HUES64 (cell line): ENCODE results near the gene GCSAM.

Source experiments
- H3K27ac ChIP-seq: 2 replicates; pipeline ENCODE4 v1.7.0; 2013; ENCODE audit warnings: low read depth, low read length, inconsistent platforms
- H3K27me3 ChIP-seq: 2 replicates; pipeline ENCODE4 v1.6.1; 2013; ENCODE audit warnings: mild to moderate bottlenecking, low read length; ENCODE audit not compliant: insufficient read depth
- H3K36me3 ChIP-seq: 2 replicates; pipeline ENCODE4 v1.6.1; 2013; ENCODE audit warnings: mild to moderate bottlenecking, low read length; ENCODE audit not compliant: insufficient read depth
- H3K4me1 ChIP-seq: 2 replicates; pipeline ENCODE4 v1.6.1; 2013; ENCODE audit warnings: mild to moderate bottlenecking, low read length, moderate library complexity; ENCODE audit not compliant: insufficient read depth
- H3K4me3 ChIP-seq: 2 replicates; pipeline ENCODE4 v1.5.1; 2013; ENCODE audit warnings: mild to moderate bottlenecking, low read length, moderate library complexity
- H3K9ac ChIP-seq: 2 replicates; pipeline ENCODE4 v1.6.1; 2013; ENCODE audit warnings: mild to moderate bottlenecking, low read depth, low read length
- H3K9me3 ChIP-seq: 2 replicates; pipeline ENCODE4 v1.6.1; 2013; ENCODE audit warnings: low read depth, low read length; ENCODE audit not compliant: insufficient read depth
- WGBS: fragments of 150-250, 120-280 bp; methylation state at CpG from one replicate; pipeline ENCODE4 v1.1.7; 2013; ENCODE audit warnings: missing lambda C conversion rate; 5-methylcytosine and 5-hydroxymethylcytosine counted together

GCSAM gene

DNA sequence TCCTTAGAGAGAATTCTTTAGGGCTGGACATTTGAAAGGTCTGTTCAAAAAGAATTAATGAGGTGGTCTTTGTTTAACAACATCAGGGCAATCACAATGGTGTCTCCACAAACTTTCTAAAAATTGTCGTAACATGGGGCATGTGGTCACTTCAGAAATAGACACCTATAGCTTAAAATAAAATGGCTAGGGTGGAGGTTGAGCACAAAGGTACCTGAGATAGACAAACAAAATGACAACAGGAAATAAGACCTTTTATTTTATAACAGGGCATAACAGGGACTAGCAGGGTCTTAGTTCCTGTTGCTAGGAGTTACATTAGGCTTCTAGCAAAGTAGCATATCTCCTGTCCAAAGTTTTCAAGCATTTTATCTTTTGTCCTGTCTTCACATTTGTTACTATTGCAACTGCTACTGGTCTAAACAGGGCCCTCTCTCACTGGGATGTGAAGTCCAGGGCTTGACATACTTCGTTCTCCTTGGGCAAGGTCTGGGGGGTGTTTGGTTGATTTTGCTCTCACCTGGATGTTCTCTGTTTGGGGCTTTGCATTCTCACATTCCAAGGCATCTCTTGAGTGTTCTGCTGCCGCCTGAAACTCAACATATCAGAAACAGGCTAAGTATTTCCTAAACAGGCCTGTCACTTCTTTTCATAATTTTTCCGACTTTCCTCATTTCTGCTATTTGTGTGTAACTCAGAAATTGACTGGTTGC lies 3.0 kb downstream of the GCSAM start:
- Histone ChIP-seq H3K4me1 (peaks cover 47% of the 10 kb centered on the region), H3K27ac (peak overlapping the region; percentile 1; the same call in 1 of the 2 replicates), H3K9ac (no peak overlapping the region; the same call in 1 of the 2 replicates), H3K27me3 (no peaks in the 10 kb centered on the region), H3K36me3 (no peaks in the 10 kb centered on the region), H3K9me3 (no peaks in the 10 kb centered on the region), H3K4me3 (no peak overlapping the region)
- WGBS = 95% methylated on average over 4 of the region's 4 CpGs

- Histone ChIP-seq H3K27me3 (no peaks in the 10 kb centered on the region), H3K36me3 (no peaks in the 10 kb centered on the region), H3K27ac (peak overlapping the region; percentile 12; the same call in 1 of the 2 replicates), H3K4me3 (no peak overlapping the region), H3K9me3 (no peaks in the 10 kb centered on the region), H3K9ac (peak overlapping the region; percentile 24; the same call in 1 of the 2 replicates), H3K4me1 (peaks cover 51% of the 10 kb centered on the region)
- 76% methylated on average over 7 of the region's 7 CpGs for WGBS
Measured at GRCh38 chr3:112128843-112129727, 4.0 kb downstream of the GCSAM start.

DNA sequence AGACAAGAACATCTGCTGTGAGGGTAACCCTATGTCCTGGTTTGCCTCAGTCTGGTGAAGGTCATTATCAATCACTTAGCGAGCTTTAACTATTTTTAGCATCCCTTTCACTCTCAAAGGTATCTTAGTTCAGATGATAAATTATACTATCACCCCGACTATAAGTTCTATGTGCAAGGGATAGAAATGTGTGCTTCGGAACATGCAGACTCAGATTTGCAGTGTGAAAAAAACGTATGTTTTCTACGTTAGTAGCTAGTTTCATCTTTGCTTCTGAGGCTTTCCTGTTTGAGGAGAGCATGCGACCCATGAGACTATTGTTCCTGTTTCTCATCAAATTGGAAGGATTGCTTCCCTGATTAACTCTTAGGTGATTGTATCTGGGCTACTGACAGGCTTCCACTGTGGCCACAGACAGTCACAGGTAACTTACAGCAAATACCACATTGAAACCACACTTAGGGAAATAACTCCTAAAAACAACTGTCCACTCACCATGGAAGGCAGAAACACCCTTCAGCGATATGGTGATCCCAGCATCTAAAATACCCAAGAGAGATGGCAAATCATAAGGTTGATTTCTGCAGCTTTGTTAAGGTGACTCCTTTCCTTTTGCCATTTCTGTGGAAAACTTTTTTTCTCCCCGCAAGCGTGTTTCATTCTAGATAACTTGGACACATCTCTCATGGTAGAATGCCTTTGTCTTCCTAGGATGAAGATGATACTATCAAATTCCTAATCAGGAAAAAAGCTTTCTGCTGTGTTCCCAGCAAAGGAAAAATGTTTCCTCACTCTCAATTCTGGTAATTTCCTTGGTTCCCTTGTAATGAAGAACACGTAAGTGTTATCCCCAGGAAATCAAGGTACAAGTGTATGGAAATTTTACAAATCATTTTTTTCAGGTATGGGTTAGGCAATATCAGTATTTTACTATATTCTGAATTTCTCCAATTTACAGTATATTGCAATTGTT lies 5.2 kb downstream of the GCSAM start:
- Histone ChIP-seq H3K4me3 (no peak overlapping the region), H3K4me1 (peaks cover 51% of the 10 kb centered on the region), H3K36me3 (no peaks in the 10 kb centered on the region), H3K27ac (peak overlapping the region; percentile 3; the same call in 1 of the 2 replicates), H3K27me3 (no peaks in the 10 kb centered on the region), H3K9me3 (no peaks in the 10 kb centered on the region), H3K9ac (peak overlapping the region; percentile 22; the same call in 1 of the 2 replicates)
- WGBS = 91% methylated on average over 9 of the region's 10 CpGs

- H3K9ac ChIP-seq = peak overlapping the region; percentile 22; the same call in 1 of the 2 replicates
- peak overlapping the region; percentile 76 for H3K27ac ChIP-seq
- no peaks in the 10 kb centered on the region for H3K27me3 ChIP-seq
- H3K4me3 ChIP-seq = no peak overlapping the region
- no peaks in the 10 kb centered on the region for H3K9me3 ChIP-seq
- H3K36me3 ChIP-seq = no peaks in the 10 kb centered on the region
- peaks cover 51% of the 10 kb centered on the region for H3K4me1 ChIP-seq
- 43% methylated on average over 1 of the region's 1 CpG for WGBS
Measured at GRCh38 chr3:112126511-112126911, 6.5 kb downstream of the GCSAM start.

DNA sequence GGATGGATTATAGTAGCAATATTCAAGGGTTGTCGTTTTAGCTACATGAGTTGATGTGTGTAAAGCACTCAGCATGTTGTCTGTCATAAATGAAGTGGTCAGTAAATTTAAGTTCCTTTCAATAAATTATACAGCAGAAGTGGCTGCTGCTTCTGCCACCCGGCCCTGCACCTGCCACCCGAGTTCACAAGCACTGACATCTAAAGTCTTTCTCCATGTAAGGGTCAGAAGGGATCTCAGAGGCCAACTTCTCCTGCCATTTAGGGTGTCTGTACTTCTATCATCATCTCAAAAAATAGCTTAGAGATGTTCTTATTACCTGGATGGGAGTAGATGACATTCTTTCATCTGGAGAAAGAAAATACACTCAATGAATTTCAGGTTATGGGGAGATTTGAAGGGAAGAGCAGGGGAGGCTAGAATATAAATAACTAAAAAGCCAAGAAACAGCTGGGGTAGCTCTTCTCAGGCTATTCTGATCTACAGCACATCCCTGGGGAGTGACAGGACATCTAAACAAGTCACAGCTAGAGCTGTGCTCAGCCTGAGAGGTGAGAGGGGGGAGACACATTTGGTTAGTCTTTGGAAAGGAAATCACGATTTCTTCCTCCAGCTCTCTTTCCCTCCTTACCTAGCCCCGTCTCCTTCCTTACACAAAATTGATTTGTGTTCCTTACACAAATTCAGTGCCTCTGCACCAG lies 8.0 kb downstream of the GCSAM start:
- H3K4me3 ChIP-seq = no peak overlapping the region
- 74% methylated on average over 5 of the region's 5 CpGs for WGBS
- no peaks in the 10 kb centered on the region for H3K27me3 ChIP-seq
- no peaks in the 10 kb centered on the region for H3K9me3 ChIP-seq
- H3K4me1 ChIP-seq = peaks cover 53% of the 10 kb centered on the region
- peak overlapping the region; percentile 15; the same call in 1 of the 2 replicates for H3K9ac ChIP-seq
- peak overlapping the region; percentile 32 for H3K27ac ChIP-seq
- H3K36me3 ChIP-seq = no peaks in the 10 kb centered on the region

DNA sequence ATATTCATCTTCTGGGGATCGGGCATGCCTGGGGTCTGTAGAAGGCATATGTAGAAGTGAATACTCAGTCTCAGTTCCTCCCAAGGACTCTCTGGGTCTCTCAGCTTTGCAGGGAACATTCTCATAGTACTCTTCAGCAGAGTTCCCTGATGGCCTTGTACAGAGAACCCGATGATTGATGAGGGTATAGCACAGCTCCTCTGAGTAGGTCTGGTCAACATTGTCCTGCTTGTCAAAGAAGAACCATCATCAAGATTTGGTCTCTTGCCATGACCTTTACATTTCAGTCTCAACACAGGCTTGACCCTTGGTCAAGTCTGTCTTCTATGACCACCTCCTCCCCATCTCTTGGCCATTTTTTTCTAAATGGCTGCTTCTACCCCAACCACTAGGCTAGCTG lies 9.5 kb downstream of the GCSAM start:
- no peak overlapping the region for H3K9ac ChIP-seq
- H3K4me3 ChIP-seq = no peak overlapping the region
- H3K9me3 ChIP-seq = no peaks in the 10 kb centered on the region
- H3K27ac ChIP-seq = no peak overlapping the region
- peaks cover 47% of the 10 kb centered on the region for H3K4me1 ChIP-seq
- WGBS = 89% methylated on average over 2 of the region's 2 CpGs
- no peaks in the 10 kb centered on the region for H3K27me3 ChIP-seq
- H3K36me3 ChIP-seq = no peaks in the 10 kb centered on the region

DNA sequence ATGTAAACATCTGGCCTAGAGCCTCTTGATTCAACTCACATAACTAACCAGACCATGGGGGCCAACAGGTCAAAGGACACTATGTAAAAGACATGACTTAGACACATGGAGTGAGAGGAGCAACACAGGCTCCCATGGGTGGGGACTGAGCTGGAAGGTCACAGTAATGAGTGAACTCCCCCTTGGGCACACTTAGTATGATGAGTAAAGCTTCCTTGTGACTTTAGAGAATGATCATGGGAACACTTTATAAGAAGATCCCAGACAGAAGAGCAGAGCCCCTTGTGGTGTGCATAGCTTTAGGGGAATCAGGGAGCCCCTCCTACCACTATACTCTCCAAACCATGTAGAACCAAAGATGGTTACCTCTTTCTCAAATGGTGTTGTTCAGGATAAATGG lies 10.2 kb downstream of the GCSAM start:
- Histone ChIP-seq H3K27ac (no peak overlapping the region), H3K4me3 (no peak overlapping the region), H3K27me3 (no peaks in the 10 kb centered on the region), H3K9ac (no peak overlapping the region), H3K4me1 (peaks cover 40% of the 10 kb centered on the region), H3K9me3 (no peaks in the 10 kb centered on the region), H3K36me3 (no peaks in the 10 kb centered on the region)

DNA sequence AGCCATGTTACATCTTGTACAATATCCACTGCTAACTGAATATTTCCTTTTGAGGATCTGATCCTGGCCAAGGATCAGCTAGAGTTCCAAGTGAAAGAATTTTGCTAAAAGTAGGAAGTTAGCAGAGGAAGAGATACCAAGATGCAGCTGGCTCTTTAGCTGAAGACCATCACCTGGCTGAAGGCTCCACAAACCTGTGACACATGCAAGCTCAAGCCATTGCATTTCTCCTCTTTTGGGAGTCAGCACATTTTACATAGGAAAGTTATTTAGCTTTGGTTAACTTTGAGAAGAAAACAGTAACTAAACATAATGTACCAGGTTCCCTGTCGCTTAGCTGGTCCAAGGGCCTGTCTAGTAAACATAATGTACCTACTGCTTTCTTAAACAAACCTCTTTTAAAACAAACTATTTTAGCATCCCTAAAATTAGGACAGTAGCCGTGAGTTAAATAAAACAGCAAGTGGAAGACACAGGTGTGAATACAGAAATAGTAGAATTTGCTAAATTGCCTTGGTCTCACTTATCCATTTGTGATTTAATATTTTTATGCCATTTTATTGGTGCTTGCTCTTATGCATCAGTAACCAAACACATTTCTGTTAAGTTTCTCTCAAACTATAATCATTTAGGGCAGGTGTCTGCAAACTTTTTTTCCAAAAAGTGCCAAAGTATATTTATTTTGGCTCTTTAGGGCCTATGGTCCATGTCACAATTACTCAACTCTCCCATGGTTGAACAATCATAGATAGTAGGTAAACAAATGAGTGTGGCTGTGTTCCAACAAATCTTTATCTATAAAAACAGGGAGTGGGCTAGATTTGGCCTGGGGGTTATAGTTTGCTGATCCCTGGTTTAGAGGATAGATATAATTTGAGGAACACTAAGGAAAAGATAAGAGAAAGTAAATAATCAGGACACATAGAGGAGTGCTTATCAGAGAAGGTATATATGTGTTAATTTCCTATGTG lies 11.2 kb downstream of the GCSAM start:
- WGBS = 98% methylated on average over 2 of the region's 2 CpGs
- Histone ChIP-seq H3K9ac (no peak overlapping the region), H3K4me3 (no peak overlapping the region), H3K36me3 (peaks cover 6% of the 10 kb centered on the region), H3K4me1 (peaks cover 30% of the 10 kb centered on the region), H3K9me3 (no peaks in the 10 kb centered on the region), H3K27me3 (no peaks in the 10 kb centered on the region), H3K27ac (no peak overlapping the region)

DNA sequence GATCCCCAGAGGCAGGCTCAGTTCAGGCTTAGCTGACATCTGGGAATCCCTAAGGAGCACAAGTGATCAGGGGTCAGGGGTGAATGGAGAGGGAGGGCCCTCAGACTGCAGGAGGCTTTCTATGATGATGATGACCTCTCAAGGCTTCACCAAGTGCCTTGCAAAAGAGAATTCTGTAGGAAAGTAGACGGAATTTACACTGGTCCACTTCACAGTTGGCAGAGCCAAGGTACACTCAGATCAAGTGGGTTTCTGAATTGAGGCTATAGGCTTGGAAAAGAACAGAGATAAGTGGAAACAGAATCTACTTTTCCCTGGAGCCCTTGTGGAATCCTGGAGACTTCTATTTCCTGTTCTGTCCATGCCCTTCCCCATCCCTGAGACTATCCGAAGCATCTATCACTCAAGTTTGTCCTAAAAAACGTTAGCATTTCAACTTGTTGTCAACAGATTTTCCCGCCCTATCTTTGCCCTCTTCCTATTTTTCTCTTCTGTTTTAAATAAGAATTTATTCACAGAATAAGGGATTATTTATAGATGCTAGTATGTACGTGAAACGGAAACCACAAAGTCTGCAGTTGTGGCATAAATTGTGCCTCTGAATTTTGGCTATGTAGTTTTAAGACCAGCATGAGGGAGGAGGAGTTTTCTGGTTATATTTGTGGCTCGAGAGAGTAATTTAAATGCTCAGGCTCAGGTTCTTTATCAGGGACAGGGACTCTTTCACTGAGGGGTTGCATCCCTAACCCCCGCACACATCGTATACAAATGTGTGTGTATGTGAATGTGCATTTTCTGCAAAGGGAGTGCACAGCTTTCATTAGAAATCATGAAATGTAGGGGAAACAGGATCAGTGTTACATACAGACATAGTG lies 12.8 kb downstream of the GCSAM start:
- 90% methylated on average over 8 of the region's 9 CpGs for WGBS
- H3K4me1 ChIP-seq = peaks cover 14% of the 10 kb centered on the region
- H3K27ac ChIP-seq = no peak overlapping the region
- no peak overlapping the region for H3K4me3 ChIP-seq
- no peaks in the 10 kb centered on the region for H3K9me3 ChIP-seq
- H3K36me3 ChIP-seq = peaks cover 6% of the 10 kb centered on the region
- no peaks in the 10 kb centered on the region for H3K27me3 ChIP-seq
- no peak overlapping the region for H3K9ac ChIP-seq
